Glutamatergic neuron (in vitro differentiated cells): Measurements from ENCODE around the gene HP. TPM values are rescaled to one million over a fixed set of nuclear protein-coding genes. Genes with fewer than 3 reads are reported as not detected.

ENCODE experiments used
- DNase-seq: peaks from one replicate; pipeline ENCODE4 v3.0.0; 2022
- H3K27ac Mint-ChIP-seq: one replicate; pipeline ENCODE4 v1.8.0; 2020; ENCODE audit warnings: mild to moderate bottlenecking, mixed read lengths, inconsistent platforms; ENCODE audit not compliant: unreplicated experiment
- H3K27me3 Mint-ChIP-seq: one replicate; pipeline ENCODE4 v1.8.0; 2020; ENCODE audit warnings: mild to moderate bottlenecking, moderate library complexity, mixed read lengths, inconsistent platforms; ENCODE audit not compliant: unreplicated experiment
- H3K36me3 Mint-ChIP-seq: one replicate; pipeline ENCODE4 v1.8.0; 2020; ENCODE audit warnings: mild to moderate bottlenecking, mixed read lengths, inconsistent platforms; ENCODE audit not compliant: unreplicated experiment
- H3K4me1 Mint-ChIP-seq: one replicate; pipeline ENCODE4 v1.8.0; 2020; ENCODE audit warnings: mild to moderate bottlenecking, low read depth, mixed read lengths, inconsistent platforms; ENCODE audit not compliant: unreplicated experiment
- H3K4me3 Mint-ChIP-seq: one replicate; pipeline ENCODE4 v1.8.0; 2020; ENCODE audit warnings: mild to moderate bottlenecking, mixed read lengths, inconsistent platforms; ENCODE audit not compliant: unreplicated experiment
- H3K9me3 Mint-ChIP-seq: one replicate; pipeline ENCODE4 v1.8.0; 2020; ENCODE audit warnings: mild to moderate bottlenecking, moderate library complexity, mixed read lengths, inconsistent platforms; ENCODE audit not compliant: unreplicated experiment
- CTCF ChIP-seq: fragments of 200-600 bp; sonication (generic); IDR thresholded peaks from one replicate; pipeline ENCODE4 v1.5.0; 2021; ENCODE audit not compliant: partially characterized antibody, unreplicated experiment
- total RNA-seq: library from RNA; stranded (reverse); fragmentation: NEBNext Ultra II Directional; extraction: Animal tissue kit (Norgen Biotek cat#: 25700); gene quantifications from one replicate; pipeline ENCODE4 v1.2.1, GENCODE V29; 2021; ENCODE audit not compliant: unreplicated experiment

Gene HP
- total RNA-seq, 1 donor from 2014 or later: not detected

GRCh38 chr16:72029567-72030271 lies 24.6 kb upstream of the HP start:
- Mint-ChIP-seq H3K36me3 (no peaks in the 10 kb centered on the region), H3K4me1 (no peaks in the 10 kb centered on the region), H3K27ac (no peak overlapping the region)

GRCh38 chr16:72033437-72033836 lies 20.9 kb upstream of the HP start:
- TF ChIP-seq CTCF: no peak
- H3K27me3 Mint-ChIP-seq: no peaks in the 10 kb centered on the region
- H3K9me3 Mint-ChIP-seq: no peaks in the 10 kb centered on the region
- no peaks in the 10 kb centered on the region for H3K36me3 Mint-ChIP-seq
- no peak overlapping the region for H3K4me3 Mint-ChIP-seq
- no peak overlapping the region for H3K27ac Mint-ChIP-seq
- H3K4me1 Mint-ChIP-seq: no peaks in the 10 kb centered on the region
- no peak for DNase-seq

More at GRCh38 chr16:72029567-72030271, 24.6 kb upstream of the HP start:
- DNase-seq: no peak
- Mint-ChIP-seq H3K9me3 (no peaks in the 10 kb centered on the region), H3K27me3 (no peaks in the 10 kb centered on the region), H3K4me3 (no peak overlapping the region)
- TF ChIP-seq CTCF: no peak

DNA sequence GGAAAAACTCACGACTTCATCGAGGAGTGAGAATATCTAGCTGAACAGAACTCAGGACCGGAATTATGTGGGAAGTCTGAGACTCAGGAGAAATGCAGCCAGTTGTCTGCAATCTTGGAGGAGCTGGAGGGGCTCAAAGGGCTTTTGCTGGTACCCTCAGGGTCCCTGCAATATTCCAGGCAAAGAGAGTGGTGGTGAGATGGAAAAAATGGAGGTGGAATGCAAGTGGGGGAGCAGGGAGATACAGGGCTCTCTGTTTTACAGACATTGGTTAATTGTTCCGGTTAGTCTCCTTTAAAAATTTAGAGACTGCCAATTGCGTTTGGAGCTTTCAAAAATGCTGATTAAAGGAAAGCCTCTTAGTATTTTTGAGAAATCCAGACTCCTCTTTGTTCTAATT lies 18.2 kb upstream of the HP start:
- no peak for DNase-seq
- Mint-ChIP-seq H3K27me3 (no peaks in the 10 kb centered on the region), H3K4me3 (no peak overlapping the region), H3K4me1 (no peaks in the 10 kb centered on the region), H3K9me3 (no peaks in the 10 kb centered on the region), H3K36me3 (no peaks in the 10 kb centered on the region), H3K27ac (no peak overlapping the region)
- no peak for TF ChIP-seq CTCF

DNA sequence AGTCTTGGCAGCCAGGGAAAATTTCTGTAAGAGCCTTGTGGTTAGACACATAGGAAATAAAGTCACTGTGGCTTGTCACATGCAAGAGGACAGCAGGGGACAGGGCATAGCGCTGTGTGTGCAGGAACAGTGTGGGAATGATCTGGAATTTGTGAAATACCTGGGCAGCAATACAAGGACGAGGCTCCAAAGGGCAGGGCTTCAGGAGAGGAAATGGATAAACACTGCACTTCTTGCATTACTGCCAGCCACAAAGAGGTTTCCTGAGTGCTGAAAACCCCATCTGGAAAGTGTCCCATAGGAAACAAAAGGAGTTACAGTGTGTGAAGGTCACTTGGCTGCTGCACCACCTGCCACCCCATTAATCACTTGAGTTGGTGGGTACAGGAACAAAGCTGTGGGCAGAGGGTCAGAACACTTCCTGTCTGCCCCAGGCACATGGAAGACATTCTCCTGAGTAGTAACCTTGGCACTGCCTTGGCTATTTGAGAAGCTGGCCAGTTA lies 12.1 kb upstream of the HP start:
- H3K4me3 Mint-ChIP-seq: no peak overlapping the region
- no peaks in the 10 kb centered on the region for H3K27me3 Mint-ChIP-seq
- no peak for TF ChIP-seq CTCF
- H3K4me1 Mint-ChIP-seq: no peaks in the 10 kb centered on the region
- DNase-seq: no peak
- no peaks in the 10 kb centered on the region for H3K36me3 Mint-ChIP-seq
- H3K9me3 Mint-ChIP-seq: no peaks in the 10 kb centered on the region
- H3K27ac Mint-ChIP-seq: no peak overlapping the region

- Mint-ChIP-seq H3K9me3 (no peaks in the 10 kb centered on the region), H3K27me3 (no peaks in the 10 kb centered on the region), H3K27ac (no peak overlapping the region), H3K36me3 (no peaks in the 10 kb centered on the region), H3K4me3 (no peak overlapping the region), H3K4me1 (no peaks in the 10 kb centered on the region)
- no peak for TF ChIP-seq CTCF
- no peak for DNase-seq
These were observed 11.2 kb upstream of the HP start for GRCh38 chr16:72043058-72043457.
